ENCODE measurements around the gene PRIM2.

DNA sequence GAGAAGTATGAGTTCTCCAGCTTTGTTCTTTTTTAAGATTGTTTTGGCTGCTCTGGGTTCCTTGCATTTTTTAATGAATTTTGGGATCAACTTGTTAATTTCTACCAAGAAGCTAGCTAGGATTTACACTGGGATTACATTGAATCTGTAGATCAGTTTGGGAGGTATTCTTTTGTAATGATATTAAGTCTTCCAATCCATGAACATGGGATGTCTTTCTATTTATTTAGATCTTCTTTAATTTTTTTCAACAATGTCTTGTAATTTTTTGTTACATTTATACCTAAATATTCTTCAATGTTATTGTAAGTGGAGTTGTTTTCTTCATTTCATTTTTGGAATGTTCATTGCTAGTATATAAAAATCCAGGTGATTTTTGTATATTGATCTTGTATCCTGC is 12.5 kb downstream of the PRIM2 start:
- no peak for TF ChIP-seq POLR2AphosphoS5 (IDR thresholded peaks at IDR 0.05; ENCODE audit: low read depth, low read length)
- no peak for TF ChIP-seq CEBPB (IDR thresholded peaks at IDR 0.05; ENCODE audit: low read depth, low read length)
- no peak for TF ChIP-seq CTCF (IDR thresholded peaks at IDR 0.05; ENCODE audit: control extremely low read depth in 1 of 3, insufficient read depth in 1 of 3, low read depth in 1 of 3, low read length in 3 of 3)
- TF ChIP-seq, protein P1, sequence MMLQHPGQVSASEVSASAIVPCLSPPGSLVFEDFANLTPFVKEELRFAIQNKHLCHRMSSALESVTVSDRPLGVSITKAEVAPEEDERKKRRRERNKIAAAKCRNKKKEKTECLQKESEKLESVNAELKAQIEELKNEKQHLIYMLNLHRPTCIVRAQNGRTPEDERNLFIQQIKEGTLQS (IDR thresholded peaks at IDR 0.05; ENCODE audit: insufficient read depth, low read depth, low read length) = no peak

Data from H1 (cell line).